GM15510 (cell line): ENCODE data around the gene SLIT3.

ENCODE experiments used
- POLR2A ChIP-seq: IDR thresholded peaks from 3 replicates; pipeline ENCODE4 v1.6.1; 2011; ENCODE audit warnings: borderline replicate concordance; ENCODE audit not compliant: insufficient read length; ENCODE audit errors: extremely low read depth

Gene SLIT3

DNA sequence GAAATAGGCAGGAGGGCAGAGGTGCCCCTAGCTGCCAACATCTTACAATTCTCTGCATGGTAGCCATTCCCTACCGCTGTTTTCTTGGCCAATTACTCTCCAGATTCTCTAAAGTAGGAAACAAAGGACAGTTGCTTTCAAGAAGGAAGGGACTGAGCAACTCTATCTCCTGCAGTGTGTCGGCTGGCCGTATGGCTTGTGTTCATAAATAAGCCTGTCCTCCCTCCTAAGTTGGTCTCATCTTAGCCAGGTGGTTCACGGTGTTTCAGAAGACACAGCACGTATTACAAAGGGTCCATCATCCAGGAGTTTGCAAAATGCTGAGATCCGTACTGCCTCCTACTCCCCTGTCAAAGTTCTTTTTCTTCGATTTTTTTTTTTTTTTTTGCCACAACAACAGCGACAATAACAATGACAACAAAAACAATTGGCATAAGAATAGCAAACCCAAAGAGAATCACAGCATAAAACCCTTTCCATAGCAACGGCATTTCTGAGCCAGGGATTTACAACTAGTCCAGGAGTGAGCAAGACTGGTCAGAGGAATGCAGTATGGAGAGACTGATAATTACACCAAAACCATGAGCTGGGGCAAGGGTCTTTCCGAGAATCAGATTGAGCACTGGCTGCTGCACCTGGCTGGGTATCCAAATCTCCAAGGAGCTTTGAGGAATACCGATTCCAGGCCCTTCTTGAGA is 212.8 kb downstream of the SLIT3 start:
- TF ChIP-seq POLR2A = no peak

DNA sequence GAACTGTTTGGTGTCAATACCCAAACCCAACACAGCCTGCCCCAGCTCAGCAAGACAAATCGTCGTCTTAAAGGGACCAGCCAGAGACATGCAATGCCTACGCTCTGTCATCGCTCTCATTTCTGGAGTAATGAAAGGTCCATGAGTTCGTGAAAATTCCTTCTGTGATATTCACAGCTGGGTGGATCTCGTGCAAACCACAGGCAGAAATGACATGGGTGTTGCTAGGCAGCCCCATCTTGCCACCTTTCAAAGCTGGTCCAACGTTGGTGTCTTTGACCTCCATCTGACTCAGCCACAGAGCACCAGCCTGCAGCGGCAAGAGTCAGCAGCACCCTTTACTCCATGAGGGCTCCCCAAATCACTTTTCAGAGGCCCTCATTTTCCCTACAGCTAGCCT is 215.3 kb downstream of the SLIT3 start:
- no peak for TF ChIP-seq POLR2A

DNA sequence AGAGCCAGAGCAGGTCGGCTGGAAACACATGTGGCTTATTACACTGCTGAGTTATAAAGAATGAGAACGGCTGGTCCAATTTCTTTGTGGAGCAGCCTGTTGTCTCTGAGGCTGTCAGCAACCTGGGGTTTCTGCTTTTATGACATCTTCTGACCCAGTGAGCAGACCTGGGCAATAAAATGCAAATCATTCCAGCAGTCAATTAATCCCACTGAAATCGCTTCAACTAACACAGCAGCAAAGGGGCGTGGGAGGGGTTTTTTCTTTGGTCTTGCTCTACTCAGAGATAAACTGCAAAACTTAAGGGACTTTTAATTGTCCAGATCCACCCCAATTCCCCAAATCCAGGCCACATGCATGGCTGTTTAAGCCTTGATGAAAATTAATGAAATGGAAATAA is 215.7 kb downstream of the SLIT3 start:
- no peak for TF ChIP-seq POLR2A

DNA sequence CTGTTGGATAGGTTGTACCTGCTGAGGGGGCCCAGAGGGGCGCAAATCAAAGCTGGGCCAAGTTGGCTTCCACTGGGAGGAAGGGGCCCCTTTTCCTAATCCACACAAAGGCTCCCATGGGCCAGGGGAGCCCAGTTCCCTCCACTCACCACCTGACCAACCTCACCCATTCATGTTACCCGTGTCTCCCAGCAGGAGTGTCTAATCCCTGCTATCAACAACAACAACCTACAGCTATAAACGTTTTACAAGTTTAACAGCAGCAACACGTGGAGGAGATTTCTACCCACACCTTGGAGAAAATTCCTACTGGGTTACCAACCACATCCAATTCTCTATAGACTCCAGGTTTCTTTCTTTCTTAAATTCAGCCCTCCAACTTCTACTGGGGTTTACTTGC is 216.2 kb downstream of the SLIT3 start:
- TF ChIP-seq POLR2A = no peak

DNA sequence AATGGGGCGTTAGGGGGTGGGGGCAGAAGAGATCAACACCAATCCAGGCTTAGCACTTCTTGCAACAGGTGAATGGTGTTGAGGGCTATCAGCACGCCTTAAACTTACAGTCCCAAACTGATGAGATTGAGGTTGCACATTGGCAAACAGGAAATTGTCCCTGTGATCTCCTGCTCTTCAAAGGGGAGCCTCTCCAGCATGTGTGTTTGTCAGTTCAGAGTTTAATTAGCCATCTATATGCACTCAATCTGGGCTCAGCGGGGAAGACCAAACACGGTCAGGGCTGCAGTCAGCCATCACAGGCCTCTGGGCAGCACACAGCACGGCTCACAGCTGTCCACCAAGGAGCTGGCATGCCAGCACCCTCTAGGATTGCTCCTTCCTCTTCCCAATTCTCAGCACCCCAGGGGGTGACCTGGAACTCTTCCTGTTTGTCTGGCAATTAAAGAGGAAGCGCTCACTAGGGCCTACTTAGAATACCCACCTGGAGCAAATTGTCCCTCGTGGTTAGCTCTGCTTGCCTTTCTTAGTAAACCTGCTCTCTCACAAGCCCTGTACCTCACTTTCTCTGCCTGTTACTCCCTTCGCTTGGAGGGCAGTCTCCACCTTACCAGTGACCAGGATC is 217.4 kb downstream of the SLIT3 start:
- TF ChIP-seq POLR2A = no peak

DNA sequence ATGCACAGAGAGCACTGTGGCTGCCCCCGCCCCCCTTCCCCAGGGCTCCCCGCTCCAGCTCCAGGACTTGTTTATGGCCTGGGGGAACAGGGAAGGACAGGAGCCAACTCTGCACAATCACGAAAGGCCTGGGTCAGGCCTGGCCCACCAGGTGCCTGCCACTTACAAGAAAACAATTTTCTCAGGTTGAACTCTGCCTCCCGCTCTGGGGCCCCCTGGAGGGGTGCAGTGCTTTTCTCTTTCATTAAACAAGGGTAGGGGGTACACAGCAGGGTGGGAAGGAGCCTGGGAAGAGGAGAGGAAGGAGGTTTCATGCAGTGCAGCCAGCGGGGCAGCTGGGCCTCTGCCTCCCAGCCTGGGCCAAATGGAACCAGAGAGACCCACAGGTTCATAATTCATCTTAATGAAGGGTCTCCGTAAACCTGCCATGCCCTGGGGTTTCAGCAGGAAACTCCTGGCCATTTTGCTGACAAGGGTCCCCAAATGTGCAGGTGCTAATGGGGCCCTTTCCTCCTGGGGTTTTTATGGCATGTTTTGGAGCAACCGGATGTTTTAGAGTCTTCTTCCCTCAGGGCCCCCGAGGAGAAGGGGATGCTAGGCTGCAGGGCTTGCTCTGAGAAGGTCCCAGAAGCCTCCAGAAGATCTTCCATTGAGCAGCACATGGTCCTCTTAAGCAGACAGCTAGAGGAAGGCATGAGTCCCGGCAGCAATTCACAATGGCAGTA is 219.8 kb downstream of the SLIT3 start:
- TF ChIP-seq POLR2A = no peak

DNA sequence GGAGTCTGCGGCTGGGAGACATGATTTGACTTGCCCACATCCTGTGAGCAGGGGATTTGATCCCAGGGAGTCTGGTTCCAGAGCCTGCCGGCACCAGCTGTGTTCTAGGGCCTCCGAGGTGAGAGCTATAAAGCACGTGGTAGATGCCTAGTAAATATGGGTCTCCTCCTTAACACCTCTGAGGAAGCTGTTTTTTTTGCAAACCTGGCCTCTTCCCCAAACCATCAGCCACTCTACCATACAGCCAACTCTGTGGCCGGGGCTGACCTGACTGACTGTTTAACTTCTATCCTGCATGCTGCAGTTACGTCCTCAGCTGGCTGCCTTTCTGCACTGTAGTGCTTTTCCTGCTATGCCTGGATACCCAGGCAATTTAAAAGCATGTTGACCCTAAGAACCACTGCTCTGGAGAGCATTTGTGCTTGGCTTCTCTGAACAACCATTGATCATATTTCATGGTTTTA is 220.5 kb downstream of the SLIT3 start:
- no peak for TF ChIP-seq POLR2A

DNA sequence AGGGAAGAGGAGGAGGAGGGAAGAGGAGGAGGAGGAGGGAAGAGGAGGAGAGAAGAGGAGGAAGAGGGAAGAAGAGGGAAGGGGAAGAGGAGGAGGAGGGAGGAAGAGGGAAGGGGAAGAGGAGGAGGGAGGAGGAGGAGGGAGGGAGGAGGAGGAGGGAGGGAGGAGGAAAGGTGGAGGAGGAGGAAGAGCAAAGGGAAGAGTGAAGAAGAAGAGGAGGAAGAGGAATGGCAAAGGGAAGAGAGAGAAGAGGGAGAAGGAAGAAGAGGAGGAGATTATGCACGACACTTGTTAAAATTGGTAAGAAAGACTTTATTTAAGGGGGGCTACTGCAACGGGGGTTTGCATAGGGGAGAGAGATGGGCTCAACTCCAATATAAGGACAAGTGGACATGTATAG is 221.2 kb downstream of the SLIT3 start:
- TF ChIP-seq POLR2A = no peak

DNA sequence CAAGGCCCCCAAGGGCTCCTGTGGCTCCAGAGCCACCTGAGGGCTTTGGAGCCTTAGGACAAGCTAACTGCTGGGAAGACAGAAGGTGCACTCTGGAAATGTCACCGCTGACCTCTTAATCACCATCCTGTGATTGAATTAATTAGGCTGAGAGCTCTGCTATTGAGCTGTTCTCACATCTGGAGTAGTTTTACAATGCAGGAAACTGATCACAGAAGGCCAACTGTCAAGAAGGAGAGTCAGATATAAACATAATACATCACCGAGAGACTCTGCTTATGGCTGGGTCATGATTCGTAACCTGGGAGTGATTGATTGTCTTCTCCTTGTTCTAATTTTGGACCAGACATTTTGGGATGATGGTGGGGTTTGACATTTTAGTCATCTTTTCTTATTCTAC is 226.1 kb downstream of the SLIT3 start:
- TF ChIP-seq POLR2A = no peak

DNA sequence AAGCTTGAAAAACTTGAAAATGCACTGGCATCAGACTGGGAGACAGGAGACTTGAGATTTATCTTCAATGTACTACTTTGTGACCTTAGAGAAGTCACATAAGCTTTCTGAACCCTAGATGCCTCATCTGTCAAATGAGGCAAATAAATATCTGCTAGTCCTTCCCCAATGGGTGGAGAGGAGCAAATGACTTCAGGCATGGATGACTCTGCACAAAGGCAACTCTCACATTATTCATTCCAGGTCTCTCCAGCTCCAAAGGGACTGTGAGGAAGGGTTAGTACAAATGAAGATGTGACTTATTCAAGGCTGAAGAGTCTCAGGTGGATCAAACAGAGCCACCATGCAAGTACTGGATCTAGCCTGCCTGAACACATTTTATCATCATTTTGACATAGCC is 228.7 kb downstream of the SLIT3 start:
- TF ChIP-seq POLR2A = no peak

DNA sequence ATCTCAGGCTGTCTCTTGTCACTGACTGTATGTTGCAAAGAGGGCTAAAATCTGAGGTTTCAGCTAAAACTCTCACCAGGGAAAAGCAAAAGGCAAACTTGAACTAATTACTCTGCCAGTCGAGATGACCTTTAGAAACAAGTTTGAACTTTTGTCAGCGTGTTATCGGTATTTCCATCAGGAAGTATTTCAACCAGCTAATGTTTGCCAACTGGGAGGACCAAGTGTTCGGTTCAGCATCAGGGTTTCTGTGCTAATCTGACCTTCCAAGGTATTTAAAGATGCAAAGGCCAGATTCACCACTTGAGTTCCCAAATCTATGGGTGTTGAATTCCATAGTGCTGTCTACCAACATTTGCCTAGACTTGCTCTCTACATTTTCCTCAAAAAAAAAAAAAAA is 230.5 kb downstream of the SLIT3 start:
- no peak for TF ChIP-seq POLR2A

DNA sequence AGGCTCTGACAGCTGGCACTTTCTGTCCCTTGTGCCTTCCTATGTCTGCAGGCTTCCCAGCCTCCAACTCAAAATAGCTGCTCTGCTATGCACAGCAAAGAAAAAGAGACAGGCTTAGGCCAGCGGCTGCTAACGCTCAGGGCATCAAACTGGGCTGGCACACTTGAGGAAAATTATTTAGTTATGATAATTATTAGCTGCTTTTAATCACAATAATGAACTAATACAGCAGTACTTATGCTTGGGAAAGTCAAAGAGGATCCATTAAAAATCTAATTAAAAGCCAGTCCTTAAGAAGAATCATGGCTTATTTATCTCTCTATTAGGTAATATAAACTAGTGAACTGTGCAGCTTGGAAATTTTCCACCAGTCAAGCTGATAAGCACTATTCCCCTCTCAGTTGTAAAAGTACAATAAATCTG is 233.2 kb downstream of the SLIT3 start:
- no peak for TF ChIP-seq POLR2A

DNA sequence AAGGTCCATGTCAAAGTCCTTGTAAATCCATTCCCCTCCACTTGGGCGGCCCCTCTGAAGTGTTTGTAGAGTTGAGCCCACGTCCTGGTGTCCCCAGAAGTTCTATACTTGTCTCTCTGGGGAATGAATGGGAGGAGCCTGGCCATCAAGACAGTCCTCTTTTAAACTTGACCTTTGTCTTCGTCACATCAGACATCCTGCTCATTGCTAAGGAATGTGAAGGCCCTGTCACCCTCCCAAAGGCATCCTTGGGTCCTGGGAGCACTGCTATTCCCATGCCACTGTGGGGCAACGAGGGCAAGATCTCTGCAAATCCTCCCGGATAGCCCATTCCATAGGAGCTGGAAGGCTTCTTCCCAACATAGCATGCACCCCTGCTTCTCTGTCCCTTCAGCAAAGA is 235.5 kb downstream of the SLIT3 start:
- no peak for TF ChIP-seq POLR2A

DNA sequence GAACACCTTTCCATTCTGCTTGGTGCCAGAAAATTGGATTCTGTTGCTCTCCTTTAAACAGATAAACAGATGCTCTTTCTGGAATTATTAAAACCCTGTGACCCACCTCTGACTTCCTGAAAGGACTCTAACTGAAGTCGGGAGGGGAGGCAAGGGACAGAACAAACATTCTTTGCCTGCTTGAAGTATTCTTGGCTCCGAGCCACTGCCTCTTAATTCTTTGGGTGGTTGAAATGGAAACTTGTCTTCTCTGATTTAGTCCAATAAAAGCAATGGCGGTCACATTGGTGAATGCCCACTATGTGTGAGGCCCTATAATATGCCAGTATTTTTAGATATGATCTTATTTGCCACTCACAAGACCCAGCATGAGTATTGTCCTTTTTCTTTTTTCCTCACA is 236.8 kb downstream of the SLIT3 start:
- no peak for TF ChIP-seq POLR2A

DNA sequence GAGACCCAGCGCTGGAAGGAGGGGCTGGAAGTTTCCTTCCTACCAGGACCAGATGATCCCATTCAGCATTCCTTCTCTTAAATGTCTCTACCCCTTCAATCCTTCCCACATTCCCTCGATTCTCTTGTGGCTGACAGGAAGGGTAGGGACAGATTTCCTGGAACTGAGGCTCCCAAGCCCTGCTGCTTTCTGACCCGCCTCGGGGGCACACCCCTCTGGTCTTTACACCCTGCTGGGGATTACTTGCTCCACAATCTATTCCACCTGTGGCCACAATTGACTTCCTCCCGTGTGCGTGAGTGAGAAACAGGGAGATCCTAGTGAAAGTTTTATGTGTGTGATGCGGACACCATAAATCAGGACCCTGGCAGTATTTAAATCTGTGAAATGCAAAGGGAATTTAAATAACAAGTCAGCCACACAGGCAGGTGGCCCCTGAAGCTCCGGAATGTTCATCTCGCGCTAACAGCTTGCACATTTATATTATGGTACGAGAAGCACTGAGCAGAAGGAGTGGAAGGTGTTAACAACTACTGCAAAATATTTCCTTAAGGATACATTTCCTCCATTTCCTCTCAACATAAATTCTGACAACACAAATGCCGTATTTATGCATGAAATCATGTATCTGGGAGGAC is 237.5 kb downstream of the SLIT3 start:
- TF ChIP-seq POLR2A = no peak

DNA sequence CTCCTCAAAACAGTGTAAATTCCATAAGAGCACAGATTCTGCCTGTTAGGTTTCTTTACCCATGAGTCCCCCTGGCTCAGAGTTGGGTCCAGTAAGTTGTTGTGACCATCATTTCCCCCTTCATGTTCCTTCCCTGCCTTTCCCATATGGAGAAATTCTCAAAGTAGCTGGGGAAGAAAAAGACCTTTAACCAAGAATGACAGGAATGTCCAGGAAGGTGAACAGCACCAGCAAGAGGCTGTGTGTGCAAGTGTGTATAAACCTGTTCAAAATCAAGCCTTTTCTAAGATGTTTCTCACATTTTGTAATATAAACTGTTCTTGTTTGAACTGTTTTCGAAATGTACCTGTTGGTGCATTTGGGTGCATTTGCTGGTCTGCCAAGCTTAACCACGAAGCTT is 238.2 kb downstream of the SLIT3 start:
- no peak for TF ChIP-seq POLR2A

DNA sequence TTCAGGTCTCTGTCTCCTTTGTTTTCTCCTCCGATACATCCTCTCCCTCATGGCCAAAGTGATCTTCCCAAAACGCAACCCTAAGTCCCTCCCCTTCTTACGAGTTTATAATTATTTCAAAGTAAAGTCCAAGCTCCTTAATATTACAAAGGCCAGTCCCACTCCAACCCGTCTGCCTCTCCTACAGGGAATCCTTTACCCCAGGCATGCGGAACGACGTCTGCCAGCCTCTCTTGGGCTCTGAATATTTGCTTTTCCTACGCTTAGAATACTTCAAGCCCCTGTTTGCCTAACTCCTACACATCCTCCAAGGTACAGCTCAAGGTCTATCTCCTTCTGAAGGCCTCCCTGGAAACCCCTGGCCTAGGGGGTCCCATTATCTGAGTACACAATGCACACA is 246.4 kb downstream of the SLIT3 start:
- TF ChIP-seq POLR2A = no peak

DNA sequence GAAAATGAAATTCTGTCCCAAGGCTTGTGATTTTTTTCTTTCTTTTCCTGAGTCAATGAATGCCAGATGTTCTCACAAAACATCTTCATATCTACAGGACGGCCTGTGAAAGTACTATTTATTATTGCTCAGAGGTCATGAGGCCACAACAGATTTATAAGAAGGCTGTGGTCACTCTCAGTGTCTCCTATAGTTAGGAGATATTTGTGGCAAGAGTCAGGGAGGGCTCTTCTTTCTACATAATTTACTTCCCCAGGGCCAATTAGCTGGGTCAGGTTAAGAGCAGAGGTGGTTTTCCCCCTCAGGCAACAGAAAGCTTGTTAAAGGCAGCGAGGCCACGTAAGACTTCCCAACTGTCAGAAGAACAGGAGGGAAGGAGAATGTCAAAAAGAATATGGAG is 248.7 kb downstream of the SLIT3 start:
- TF ChIP-seq POLR2A = no peak
